GOT3 (cell line): ENCODE measurements around the gene SLC26A9.

Source experiments
- DNase-seq: peaks from one replicate; lab custom pipeline; 2025; ENCODE audit warnings: mixed read lengths; lab: John Stamatoyannopoulos, UW

SLC26A9 gene

DNA sequence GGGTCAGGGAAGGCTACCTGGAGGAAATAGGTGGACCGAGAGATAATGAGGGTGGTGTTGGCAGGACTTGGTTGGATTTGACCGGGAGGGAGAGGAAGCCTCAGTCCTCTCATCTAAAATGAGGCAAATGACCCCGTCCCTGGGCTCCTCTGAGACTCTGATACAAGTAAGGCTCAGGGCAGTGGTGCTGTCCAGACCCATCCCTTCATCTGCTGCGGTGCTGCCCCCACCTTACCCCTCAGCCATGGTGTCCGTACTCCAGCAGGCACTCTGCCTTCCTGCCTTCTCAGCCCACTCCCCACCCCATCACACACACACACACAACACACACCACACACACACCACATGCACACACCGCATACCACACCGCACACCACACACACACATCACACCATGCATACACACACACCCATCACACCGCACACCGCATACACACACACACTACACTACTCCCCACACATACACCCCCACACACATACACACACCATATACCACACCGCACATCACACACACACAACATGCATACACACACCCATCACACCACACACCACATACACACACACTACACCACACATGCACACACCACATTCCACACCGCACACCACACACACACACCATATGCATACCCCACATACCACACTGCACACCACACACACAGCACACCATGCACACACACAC, 29.4 kb upstream of the SLC26A9 start:
- DNase-seq: no peak

- no peak for DNase-seq
Observed at GRCh38 chr1:205972081-205972480, 28.8 kb upstream of the SLC26A9 start.

DNA sequence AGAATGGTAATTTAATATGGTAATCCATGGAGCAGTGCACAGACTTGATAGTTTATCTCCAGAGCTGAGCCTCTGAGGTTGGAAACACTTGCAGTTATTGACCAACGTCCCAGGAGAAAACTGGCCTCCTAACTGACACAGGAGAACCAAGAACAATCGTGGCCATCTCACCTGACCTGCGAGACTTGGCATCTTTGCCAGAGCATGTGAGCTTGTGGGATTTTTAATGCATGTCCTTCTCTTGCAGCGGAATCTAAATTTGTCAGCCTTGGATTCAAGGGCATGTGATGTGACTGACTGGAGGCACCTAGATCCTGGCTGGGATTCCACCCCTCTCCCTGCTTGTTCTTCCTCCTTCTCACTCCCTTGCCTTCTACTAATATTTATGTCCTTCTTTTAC, 27.8 kb upstream of the SLC26A9 start:
- no peak for DNase-seq

DNA sequence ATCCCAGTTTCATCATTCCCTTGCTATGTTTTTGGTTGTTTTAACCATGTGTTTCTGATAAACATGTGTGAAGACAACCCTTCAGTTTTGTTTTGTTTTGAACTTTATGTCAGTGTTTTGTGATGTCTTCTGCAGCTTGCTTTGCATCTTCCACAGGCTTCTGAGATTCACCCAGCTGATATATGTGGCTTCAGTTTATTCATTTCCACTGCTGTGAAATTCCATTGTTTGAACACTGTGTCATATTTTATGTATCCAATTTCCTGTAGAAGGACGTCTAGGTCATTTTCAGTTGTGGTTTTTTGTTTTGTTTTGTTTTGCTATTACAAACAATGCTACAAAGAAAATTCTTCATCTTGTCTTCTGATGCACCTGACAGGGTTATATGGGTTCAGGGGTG, 27.2 kb upstream of the SLC26A9 start:
- no peak for DNase-seq

DNA sequence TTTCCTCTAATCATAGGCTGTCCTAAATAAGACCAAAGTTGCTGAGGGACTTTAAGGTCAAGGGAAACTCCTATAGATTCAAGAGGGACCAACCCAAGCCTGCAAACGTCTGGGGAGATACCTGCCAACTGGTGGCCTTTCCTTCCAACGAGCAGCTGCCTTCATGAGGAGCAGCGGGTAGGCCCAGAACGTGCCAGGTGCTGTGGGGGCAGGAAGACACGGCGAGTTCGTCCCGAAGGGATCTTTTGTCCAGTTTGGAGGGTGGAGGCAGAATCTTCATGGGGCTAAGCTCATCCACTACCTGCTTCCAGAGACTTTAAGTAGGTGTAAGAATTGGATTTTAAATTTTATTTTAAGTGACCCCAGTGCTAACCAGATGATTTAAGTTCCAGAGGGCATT, 26.0 kb upstream of the SLC26A9 start:
- no peak for DNase-seq

DNA sequence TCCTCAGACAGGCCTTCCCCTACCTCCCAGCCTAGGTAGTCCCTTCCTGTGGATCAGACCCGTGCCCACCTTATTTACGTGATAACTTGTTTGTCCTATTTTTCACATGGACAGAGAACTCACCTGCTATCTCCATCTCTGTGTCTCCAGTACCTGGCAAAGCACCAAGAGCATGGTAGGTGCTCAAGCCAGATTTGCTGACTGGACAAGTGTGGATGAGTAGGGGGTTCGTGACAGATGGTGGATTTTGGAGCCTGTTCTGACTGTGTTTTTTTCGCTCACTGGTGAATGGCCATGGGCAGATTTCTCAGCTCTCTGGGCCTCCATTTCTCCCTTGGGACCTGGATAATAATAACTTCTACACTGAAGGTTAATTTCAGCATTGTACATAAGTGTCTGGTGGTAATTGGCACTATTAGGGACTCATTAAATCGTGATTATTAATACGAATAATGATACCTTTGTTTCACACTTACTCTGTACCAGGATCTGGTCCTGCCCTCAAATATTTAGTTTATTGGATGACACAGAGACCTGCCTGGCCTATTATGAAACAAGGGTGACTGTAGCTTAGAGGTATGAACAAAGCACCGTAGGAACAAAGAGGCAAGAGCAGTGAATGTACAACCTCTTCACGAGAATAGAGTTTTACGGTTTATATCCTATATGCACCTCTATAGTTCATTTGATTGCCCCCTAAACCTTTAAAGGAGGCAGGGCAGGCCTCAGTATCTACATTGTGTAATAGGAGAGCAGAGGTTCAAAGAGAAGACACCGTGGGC, 24.5 kb upstream of the SLC26A9 start:
- DNase-seq: no peak

- DNase-seq: no peak
Observed at GRCh38 chr1:205965036-205965884, 22.0 kb upstream of the SLC26A9 start.

GRCh38 chr1:205963352-205964155, 20.3 kb upstream of the SLC26A9 start:
- no peak for DNase-seq

DNA sequence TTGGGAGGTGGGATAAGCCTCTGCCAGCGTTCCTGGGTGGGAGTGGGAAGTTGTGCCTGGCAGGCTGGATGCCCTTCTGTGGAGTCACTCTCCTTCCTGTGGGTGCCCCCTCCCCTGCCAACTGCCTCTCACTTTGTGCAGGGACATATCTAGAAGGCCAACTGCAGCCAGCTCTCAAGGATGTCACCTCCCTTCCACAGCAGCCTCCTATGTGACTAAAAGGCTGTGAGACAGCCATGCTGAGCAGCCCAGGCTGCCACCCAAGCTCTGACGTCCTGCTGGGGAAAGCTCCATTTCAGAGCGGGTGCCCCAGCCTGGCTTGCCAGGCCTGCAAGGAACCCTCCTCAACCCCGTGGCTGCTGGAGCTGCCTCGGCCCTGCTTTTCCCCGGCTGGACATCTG, 19.6 kb upstream of the SLC26A9 start:
- DNase-seq: no peak

- no peak for DNase-seq
Observed at GRCh38 chr1:205961991-205962820, 18.9 kb upstream of the SLC26A9 start.

DNA sequence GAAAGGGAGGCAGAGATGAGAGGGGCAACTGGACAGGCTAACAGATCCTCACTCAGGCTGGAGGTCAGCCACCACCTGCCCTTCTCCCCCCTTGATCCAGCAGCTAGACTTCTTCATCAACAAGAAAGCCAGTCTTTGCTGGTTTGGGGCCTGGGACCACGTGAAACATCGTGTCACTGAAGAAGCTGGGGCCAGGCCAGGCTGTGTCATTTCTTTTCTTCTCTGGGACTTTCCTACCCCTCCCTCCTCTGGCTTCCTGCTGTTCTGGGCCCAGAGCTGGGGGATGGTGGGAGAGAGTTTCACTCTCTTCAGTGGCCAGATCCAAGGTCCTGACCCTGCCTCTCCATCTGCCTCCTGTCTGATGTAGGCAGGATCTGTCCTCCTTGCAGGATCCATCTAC, 18.1 kb upstream of the SLC26A9 start:
- no peak for DNase-seq

DNA sequence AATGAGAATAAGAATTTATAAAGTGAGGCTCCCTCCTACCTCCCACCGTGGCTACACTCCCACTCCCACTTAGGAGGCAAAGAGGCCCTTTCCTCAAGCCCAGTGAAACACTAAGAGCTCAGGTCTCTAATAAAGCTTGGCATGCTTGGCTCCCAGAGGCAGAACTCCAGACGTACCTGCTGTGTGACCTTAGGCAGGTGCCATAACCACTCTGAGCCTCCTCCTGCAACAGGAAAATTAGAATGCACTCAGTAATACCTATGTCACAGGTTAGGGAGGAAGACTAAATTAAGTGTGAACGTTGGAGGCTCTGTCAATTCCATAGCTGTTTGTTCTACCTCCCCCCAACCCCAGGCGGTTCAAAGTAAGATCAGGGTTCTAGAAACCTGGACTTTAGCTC, 16.5 kb upstream of the SLC26A9 start:
- no peak for DNase-seq

DNA sequence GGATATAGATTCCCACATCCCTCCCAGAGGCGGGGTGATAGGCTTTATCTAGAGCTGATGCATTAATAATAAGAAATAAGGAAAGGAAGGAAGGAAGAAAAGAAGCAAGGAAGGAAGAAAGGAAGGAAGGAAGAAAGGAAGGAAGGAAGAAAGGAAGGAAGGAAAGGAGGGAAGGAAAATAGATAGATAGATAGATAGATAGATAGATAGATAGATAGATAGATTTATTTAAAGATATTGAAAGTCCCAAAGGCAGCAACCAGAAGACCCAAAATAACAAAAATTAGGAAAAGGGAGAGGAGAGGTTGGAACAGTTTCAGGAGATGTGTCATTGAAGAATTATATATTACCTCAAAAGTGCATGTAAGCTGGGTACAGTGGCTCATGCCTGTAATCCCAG, 12.2 kb upstream of the SLC26A9 start:
- DNase-seq: no peak

DNA sequence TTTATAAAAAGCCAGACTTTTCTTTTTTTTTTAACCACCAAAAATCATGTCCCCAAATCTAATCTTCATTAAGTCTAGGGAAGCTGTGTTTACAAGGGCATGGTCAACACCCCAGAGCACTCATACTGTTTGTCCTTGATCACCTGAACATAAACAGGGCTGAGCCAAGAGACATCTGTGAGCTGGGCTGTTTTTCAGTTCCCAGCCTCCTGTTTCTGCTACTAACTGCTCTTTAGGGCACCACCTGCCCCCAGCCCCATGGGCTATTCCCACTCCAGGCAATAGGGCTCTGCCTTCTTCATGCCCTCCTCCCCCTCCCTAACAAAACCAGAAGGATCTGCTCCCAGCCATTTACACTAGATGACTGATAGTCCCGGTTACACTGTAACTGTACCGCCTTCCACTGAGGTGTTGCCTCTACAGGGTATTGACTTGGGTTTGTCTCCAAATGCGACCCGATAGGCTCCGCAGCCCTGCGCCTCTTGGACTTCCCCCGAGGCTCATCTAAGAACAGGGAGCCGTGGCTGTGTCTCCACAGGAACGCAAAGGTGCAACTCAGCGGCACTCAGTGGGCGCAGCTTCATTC, 11.7 kb upstream of the SLC26A9 start:
- DNase-seq: no peak

DNA sequence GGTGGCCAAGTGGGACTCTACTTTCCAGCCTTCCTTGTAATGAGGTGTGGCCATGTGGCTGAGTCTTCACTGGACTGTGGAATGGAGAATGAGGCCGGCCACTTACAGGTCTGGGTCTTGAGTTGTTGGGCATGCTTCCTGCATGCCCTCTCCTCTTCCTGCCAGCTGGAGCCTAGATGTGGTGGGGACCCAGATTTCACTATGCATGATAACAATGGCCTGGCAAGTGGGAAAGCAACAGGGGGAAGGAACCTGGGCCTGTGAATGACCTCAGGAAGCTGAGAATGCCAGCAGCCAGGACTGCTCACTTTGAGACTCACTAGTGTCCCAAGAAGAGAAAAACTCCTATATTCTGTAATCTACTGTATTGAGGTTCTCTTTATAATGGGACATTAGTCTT, 8.5 kb upstream of the SLC26A9 start:
- no peak for DNase-seq

GRCh38 chr1:205950826-205951549, 7.7 kb upstream of the SLC26A9 start:
- DNase-seq: no peak

DNA sequence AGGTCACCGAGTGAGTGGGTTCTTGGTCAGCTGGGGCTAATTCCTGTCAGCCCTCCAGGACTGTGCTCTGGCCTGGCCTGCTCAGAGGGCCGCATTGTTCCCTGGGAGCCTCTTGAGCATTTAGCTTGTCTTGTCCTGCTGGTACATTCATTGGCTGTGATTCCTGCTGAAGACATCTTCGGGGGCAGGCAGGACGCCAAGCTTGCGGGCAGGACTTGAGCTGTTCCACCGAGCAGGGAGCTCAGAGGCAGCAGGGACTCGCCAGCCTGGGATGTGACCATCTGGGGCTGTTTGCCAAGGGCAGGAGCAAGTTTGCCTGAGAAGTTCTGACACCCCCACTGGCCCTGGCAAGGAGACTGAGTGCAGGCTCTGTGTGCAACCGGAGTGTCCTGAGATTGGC, 7.0 kb upstream of the SLC26A9 start:
- DNase-seq: peak; percentile 43

DNA sequence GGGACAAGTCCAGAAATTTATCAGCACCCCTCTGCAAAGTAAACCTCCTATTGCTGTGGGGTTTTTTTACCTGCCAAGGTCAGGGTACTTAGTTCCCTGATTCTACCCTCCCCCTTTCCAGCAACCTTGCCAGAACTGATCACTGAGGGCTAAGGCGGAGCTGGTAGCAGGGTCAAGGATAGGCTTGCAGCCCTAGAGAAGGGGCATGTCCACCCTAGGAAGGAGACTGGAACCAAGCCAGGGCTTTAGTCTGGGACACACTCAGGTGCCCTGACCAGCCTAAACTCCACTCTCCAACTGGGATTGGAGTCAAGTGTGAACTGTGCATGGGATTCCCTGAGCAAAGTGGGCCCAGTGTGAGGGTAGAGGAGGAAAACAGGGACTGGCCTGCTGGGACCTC, 6.5 kb upstream of the SLC26A9 start:
- no peak for DNase-seq

DNA sequence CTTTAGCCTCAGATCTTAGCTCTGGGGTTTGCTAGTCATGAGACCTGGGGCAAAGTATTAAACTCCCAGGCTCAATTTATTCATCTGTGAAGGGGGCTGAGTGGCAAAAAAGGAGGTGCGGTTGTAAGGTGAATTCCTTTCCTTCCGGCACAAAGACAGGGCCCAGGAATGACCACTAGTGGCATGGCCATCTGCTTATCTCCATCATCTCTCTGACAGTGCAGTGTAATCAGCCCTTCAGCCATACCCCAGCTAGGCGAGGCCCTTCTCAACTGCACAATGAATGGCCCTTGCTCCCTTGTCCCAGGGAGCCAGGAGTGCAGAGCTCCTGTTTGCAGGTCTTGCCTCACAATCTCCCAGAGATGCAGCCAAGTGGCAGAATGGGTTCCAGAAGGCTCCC, 5.6 kb upstream of the SLC26A9 start:
- no peak for DNase-seq

- no peak for DNase-seq
Observed at GRCh38 chr1:205948039-205948438, 4.8 kb upstream of the SLC26A9 start.
